NT2/D1 (cell line): Measurements from ENCODE around the gene SPARCL1.

Experiments used
- DNase-seq: peaks from one replicate; pipeline ENCODE4 v3.0.0-alpha.2; 2011; ENCODE audit warnings: low read depth, low spot score
- H3K27me3 ChIP-seq: 2 replicates; pipeline ENCODE4 v1.6.0; 2011; ENCODE audit warnings: mild to moderate bottlenecking; ENCODE audit not compliant: insufficient read length, insufficient read depth
- H3K36me3 ChIP-seq: 2 replicates; pipeline ENCODE4 v1.6.1; 2011; ENCODE audit warnings: mild to moderate bottlenecking, low read length, mixed read lengths; ENCODE audit not compliant: insufficient read depth, insufficient read length
- H3K4me1 ChIP-seq: 2 replicates; pipeline ENCODE4 v1.5.1; 2011; ENCODE audit not compliant: insufficient read depth, insufficient read length
- H3K4me3 ChIP-seq: 2 replicates; pipeline ENCODE4 v1.5.1; 2011; ENCODE audit warnings: low read depth; ENCODE audit not compliant: insufficient read length
- H3K9ac ChIP-seq: 2 replicates; pipeline ENCODE4 v1.6.0; 2011; ENCODE audit warnings: low read depth; ENCODE audit not compliant: insufficient read length
- H3K9me3 ChIP-seq: 2 replicates; pipeline ENCODE4 v1.5.1; 2011; ENCODE audit warnings: mild to moderate bottlenecking, low read length; ENCODE audit not compliant: insufficient read depth
- SUZ12 ChIP-seq: IDR thresholded peaks from 2 replicates; pipeline ENCODE4 v1.6.1; 2011; ENCODE audit not compliant: insufficient read length, insufficient read depth; ENCODE audit errors: extremely low read depth
- YY1 ChIP-seq: IDR thresholded peaks from 2 replicates; pipeline ENCODE4 v1.6.1; 2011; ENCODE audit not compliant: insufficient read length, insufficient read depth
- ZNF274 ChIP-seq: IDR thresholded peaks from 2 replicates; pipeline ENCODE4 v1.6.1; 2011; ENCODE audit warnings: mild to moderate bottlenecking, low read depth, low read length

The SPARCL1 gene

DNA sequence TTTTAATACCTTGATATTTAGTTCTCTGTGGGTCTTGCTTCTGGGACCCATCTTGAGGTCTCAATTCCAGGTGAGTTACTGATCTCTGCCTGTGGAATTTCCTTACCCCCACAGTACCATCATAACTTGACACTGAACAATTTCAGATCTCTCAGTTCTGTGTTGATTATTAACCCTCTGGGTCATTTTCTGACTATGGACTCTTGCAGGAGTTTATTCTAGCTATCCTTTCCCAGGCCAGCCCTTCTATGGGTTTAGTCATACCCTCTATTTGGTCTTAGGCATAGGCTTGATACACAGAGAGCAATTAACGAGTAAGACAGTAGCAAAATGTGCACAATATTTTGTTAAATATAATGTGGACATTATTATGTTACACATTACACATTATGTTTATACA is 3.7 kb upstream of the SPARCL1 start:
- no peaks in the 10 kb centered on the region for H3K9me3 ChIP-seq
- DNase-seq, result no peak
- TF ChIP-seq YY1 (no peak), SUZ12 (no peak), ZNF274 (no peak)
- no peaks in the 10 kb centered on the region for H3K27me3 ChIP-seq
- no peaks in the 10 kb centered on the region for H3K4me1 ChIP-seq
- H3K36me3 ChIP-seq, result no peaks in the 10 kb centered on the region
- H3K4me3 ChIP-seq, result no peak overlapping the region
- H3K9ac ChIP-seq, result no peak overlapping the region

DNA sequence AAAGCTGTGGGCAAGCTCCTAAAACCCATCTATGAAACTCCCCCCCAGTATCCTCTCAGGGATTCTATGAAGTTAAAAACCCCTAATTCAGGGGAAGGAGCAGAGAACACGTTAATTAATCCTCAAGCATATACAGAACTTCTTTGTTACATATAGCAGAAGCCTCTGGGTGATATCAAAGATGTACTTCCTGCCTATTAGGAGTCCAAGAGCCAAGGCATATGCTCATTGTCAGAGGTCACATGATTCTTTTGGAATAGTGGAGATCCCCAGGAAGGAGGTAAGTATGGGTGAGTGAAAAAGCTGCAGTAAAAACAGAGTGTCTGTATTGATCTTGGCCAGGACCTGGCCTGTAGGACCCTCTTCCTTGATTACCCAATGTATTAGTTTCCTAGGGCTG is 2.9 kb upstream of the SPARCL1 start:
- H3K36me3 ChIP-seq, result no peaks in the 10 kb centered on the region
- DNase-seq, result no peak
- H3K4me1 ChIP-seq, result no peaks in the 10 kb centered on the region
- H3K4me3 ChIP-seq, result no peak overlapping the region
- no peak overlapping the region for H3K9ac ChIP-seq
- H3K27me3 ChIP-seq, result no peaks in the 10 kb centered on the region
- H3K9me3 ChIP-seq, result no peaks in the 10 kb centered on the region
- no peak for TF ChIP-seq SUZ12
- TF ChIP-seq YY1, result no peak
- TF ChIP-seq ZNF274, result no peak

DNA sequence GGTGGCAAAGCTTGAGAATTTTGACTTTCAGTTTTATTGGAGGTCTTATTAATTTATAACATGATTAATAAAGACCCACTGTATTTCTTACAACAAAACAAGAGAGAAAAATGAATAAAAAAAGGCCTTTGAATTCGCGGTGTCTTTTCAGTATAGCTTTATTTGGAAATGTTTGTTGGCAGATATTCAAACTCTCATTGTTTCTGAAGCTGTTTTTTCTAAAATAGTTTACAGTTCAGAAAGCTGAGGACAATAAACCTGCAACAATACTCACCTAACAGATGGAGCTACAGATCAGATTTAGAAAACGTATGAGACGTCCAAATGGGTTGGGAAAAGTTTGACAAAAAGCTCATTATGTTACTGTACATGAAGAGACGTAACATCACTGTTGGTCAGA is 2.4 kb upstream of the SPARCL1 start:
- no peak for DNase-seq
- H3K4me1 ChIP-seq, result no peaks in the 10 kb centered on the region
- H3K9me3 ChIP-seq, result no peaks in the 10 kb centered on the region
- H3K36me3 ChIP-seq, result no peaks in the 10 kb centered on the region
- H3K27me3 ChIP-seq, result no peaks in the 10 kb centered on the region
- no peak overlapping the region for H3K9ac ChIP-seq
- TF ChIP-seq ZNF274 (no peak), SUZ12 (no peak), YY1 (no peak)
- H3K4me3 ChIP-seq, result no peak overlapping the region

DNA sequence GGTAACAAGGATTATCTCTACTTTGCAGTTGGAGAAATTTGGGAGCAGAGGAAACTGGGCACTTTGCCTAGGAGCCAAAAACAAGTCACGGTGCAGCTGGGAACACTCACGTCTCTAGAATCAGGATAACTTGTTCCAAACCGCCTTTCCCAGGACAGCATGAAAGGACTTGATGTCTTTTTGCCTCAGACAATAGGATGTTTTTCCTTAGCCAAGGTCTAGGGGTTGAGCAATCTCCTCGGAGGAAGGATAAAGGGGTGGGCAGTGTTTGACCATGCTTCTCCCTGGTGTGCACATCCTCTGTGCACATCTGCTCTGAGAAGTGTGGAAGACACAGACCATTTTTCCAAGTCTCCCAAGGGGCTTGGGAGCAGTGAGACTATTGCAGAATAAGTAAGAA is 1.7 kb upstream of the SPARCL1 start:
- Histone ChIP-seq H3K27me3 (no peaks in the 10 kb centered on the region), H3K36me3 (no peaks in the 10 kb centered on the region), H3K4me3 (no peak overlapping the region), H3K9ac (no peak overlapping the region), H3K4me1 (no peaks in the 10 kb centered on the region), H3K9me3 (no peaks in the 10 kb centered on the region)
- DNase-seq, result no peak
- TF ChIP-seq SUZ12 (no peak), ZNF274 (no peak), YY1 (no peak)

DNA sequence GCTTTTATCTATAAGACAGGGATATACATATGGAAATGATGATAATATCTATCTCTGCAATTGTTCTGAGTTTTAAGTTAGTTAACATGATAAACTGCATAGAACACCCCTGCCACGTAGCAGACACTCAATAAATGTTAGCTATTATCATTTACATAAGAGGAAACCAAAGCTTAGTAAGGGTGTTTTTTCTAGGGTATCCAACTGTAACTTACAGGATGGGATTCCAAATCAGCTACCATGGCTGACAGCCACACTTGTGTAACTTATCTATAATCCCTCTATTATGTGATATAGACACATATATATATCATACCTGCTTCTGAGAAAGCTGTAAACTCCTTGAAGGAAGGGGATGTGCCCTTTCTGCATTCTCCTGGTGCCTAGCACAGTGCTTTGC is 1.1 kb upstream of the SPARCL1 start:
- no peaks in the 10 kb centered on the region for H3K27me3 ChIP-seq
- DNase-seq, result no peak
- H3K9me3 ChIP-seq, result no peaks in the 10 kb centered on the region
- no peak for TF ChIP-seq ZNF274
- TF ChIP-seq YY1, result no peak
- TF ChIP-seq SUZ12, result no peak
- H3K9ac ChIP-seq, result no peak overlapping the region
- H3K4me3 ChIP-seq, result no peak overlapping the region
- H3K36me3 ChIP-seq, result no peaks in the 10 kb centered on the region
- H3K4me1 ChIP-seq, result no peaks in the 10 kb centered on the region

DNA sequence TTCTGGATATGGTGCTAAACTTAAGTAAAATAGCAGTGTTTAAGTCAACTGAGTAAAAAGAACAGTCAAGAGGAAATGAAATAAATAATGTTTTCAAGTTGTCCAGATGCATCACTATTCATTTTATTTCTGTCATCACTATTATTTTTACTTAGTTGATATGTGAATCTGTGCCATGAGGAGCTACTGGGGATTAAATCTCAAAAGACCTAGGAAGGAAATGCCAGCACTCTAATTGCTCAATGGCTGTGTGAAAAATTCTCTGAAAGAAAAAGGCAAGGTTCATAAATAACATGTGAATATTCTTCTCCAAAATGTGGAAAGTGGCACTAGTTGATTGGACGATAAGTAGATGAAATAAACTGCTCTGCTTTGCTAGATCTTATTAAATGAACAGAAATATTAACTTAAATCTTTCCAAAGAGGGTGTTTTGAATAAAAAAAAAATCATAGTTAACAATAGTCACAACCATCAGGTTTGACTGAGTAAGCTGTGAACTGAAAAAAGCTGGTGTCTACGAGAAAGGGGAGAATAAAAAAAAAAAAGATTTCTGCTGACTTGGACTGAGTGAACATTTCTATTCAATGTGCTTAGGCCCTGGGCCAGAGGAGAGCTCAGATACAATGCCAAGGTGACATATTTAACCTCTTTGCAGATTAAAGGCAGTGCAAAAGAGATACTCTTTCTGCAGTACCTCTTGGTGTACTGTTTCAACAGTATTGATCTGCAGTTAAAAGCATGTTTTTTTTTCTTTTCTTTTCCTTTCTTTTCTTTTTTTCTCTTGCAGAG is 1.6 kb downstream of the SPARCL1 start:
- H3K9me3 ChIP-seq, result peaks cover 20% of the 10 kb centered on the region
- no peaks in the 10 kb centered on the region for H3K36me3 ChIP-seq
- no peaks in the 10 kb centered on the region for H3K4me1 ChIP-seq
- H3K27me3 ChIP-seq, result no peaks in the 10 kb centered on the region
- H3K4me3 ChIP-seq, result no peak overlapping the region
- TF ChIP-seq YY1 (no peak), SUZ12 (no peak), ZNF274 (no peak)
- no peak overlapping the region for H3K9ac ChIP-seq
- no peak for DNase-seq

DNA sequence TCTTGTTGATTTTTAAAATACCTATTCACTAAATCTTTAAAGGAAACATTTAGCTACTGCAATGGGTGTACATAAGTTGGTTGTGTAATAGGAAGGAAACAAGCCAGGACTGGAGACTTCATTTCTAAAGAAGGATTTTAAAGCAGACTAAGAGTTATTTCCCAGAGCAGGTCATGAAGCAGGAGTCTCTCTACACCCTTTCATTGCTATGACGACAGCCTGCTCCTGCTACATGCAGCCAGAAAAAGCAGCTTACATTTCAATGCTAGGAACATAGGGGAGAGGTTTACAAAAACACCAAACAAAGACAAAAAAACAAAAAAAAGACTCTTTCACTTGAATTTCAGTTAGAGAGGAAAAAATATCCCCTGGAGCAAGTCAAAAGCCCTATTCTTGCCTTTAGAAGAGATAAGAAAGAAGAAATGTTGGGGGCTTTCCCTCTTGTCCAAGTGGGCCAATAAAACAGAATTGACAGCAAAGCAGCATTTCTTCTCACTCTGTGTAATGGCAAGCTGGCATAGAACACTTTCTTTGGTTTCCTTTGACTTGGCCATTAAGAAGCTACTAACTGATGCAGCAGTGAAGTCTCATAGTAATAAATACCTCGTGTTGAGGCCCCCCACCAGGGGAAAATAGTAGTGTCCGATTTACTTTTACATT is 3.4 kb downstream of the SPARCL1 start:
- H3K4me3 ChIP-seq, result no peak overlapping the region

More for the DNA sequence above, 3.4 kb downstream of the SPARCL1 start:
- TF ChIP-seq SUZ12, result no peak
- TF ChIP-seq YY1, result no peak
- TF ChIP-seq ZNF274, result no peak
- Histone ChIP-seq H3K4me1 (no peaks in the 10 kb centered on the region), H3K27me3 (no peaks in the 10 kb centered on the region), H3K9ac (no peak overlapping the region), H3K36me3 (no peaks in the 10 kb centered on the region), H3K9me3 (peaks cover 20% of the 10 kb centered on the region)
- no peak for DNase-seq
